ENCODE data around the gene RAB25. TPM values are rescaled to one million over a fixed set of nuclear protein-coding genes. Genes with fewer than 3 reads are reported as not detected.

The RAB25 gene
- polyA plus RNA-seq (2011; rRNA removed) (0.11 TPM in 1 of 2 replicates, not detected in the other), polyA plus RNA-seq (2017; fragmentation: RNase III; extraction: RNeasy Plus Mini Kit Qiagen cat#74134 plus additional on column Dnase treatment) (not detected in 3 replicates), polyA minus RNA-seq (2011; rRNA and poly(A)+ RNA removed) (not detected in 2 replicates)
- 0.10 and 0.34 TPM in 2 replicates for polyA plus RNA-seq (2012; cell fraction: cytosol; rRNA removed)
- polyA plus RNA-seq (2012; cell fraction: nucleus; rRNA removed): 0.40 and 0.49 TPM in 2 replicates

GRCh38 chr1:156060937-156061636 lies at the start of gene RAB25:
RAB25 (plus strand) TSS chr1:156061160; CDS start chr1:156061401, 241 bp downstream.
- H3K9me3 ChIP-seq: no peaks in the 10 kb centered on the region
- H3K4me1 ChIP-seq: no peaks in the 10 kb centered on the region
- POLR2A ChIA-PET: no interaction called here
- no peak within 1 kb of the TSS for H3K27ac ChIP-seq
- ATAC-seq (no peak), FAIRE-seq (no peak), DNase-seq (ENCODE audit: low read depth in 1 of 2, low spot score in 1 of 2) (no peak)
- no peak within 1 kb of the TSS for H3K4me2 ChIP-seq
- CTCF ChIA-PET: interaction anchor here (0.8 to 2.5 kb wide), 6 partner anchors 15 to 164 kb away, joined by 3 to 7 read pairs (median 3); no protein-coding TSS in a partner anchor
- no peak for TF ChIP-seq ATOH8 (CRISPR knock-in tag; IDR thresholded peaks at IDR 0.05; ENCODE audit: low read depth)
- TF ChIP-seq, protein P1, sequence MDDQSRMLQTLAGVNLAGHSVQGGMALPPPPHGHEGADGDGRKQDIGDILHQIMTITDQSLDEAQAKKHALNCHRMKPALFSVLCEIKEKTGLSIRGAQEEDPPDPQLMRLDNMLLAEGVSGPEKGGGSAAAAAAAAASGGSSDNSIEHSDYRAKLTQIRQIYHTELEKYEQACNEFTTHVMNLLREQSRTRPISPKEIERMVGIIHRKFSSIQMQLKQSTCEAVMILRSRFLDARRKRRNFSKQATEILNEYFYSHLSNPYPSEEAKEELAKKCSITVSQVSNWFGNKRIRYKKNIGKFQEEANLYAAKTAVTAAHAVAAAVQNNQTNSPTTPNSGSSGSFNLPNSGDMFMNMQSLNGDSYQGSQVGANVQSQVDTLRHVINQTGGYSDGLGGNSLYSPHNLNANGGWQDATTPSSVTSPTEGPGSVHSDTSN (IDR thresholded peaks at IDR 0.05): no peak
- TF ChIP-seq FOXS1 (CRISPR knock-in tag; IDR thresholded peaks at IDR 0.05): no peak
- TF ChIP-seq ZSCAN20 (CRISPR knock-in tag; IDR thresholded peaks at IDR 0.05): no peak
- H3K4me3 ChIP-seq: no peak within 1 kb of the TSS
- 84% methylated on average over 11 of the region's 11 CpGs for WGBS (ENCODE audit: missing lambda C conversion rate)

- H3K4me2 ChIP-seq: no peak overlapping the region
- no peak for TF ChIP-seq MYC (IDR thresholded peaks at IDR 0.05; ENCODE audit: borderline replicate concordance, low read length)
- no peak for TF ChIP-seq TP53 (CRISPR knock-in tag; IDR thresholded peaks at IDR 0.05)
- TF ChIP-seq HDAC2 (IDR thresholded peaks at IDR 0.05): no peak
- TF ChIP-seq JUN (IDR thresholded peaks at IDR 0.05): no peak
- TF ChIP-seq, protein P2, sequence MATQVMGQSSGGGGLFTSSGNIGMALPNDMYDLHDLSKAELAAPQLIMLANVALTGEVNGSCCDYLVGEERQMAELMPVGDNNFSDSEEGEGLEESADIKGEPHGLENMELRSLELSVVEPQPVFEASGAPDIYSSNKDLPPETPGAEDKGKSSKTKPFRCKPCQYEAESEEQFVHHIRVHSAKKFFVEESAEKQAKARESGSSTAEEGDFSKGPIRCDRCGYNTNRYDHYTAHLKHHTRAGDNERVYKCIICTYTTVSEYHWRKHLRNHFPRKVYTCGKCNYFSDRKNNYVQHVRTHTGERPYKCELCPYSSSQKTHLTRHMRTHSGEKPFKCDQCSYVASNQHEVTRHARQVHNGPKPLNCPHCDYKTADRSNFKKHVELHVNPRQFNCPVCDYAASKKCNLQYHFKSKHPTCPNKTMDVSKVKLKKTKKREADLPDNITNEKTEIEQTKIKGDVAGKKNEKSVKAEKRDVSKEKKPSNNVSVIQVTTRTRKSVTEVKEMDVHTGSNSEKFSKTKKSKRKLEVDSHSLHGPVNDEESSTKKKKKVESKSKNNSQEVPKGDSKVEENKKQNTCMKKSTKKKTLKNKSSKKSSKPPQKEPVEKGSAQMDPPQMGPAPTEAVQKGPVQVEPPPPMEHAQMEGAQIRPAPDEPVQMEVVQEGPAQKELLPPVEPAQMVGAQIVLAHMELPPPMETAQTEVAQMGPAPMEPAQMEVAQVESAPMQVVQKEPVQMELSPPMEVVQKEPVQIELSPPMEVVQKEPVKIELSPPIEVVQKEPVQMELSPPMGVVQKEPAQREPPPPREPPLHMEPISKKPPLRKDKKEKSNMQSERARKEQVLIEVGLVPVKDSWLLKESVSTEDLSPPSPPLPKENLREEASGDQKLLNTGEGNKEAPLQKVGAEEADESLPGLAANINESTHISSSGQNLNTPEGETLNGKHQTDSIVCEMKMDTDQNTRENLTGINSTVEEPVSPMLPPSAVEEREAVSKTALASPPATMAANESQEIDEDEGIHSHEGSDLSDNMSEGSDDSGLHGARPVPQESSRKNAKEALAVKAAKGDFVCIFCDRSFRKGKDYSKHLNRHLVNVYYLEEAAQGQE (IDR thresholded peaks at IDR 0.05): no peak
- TF ChIP-seq, protein P3, sequence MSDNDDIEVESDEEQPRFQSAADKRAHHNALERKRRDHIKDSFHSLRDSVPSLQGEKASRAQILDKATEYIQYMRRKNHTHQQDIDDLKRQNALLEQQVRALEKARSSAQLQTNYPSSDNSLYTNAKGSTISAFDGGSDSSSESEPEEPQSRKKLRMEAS (IDR thresholded peaks at IDR 0.05): no peak
- TF ChIP-seq GATA3 (IDR thresholded peaks at IDR 0.05; ENCODE audit: borderline replicate concordance): no peak
- no peak for TF ChIP-seq MAZ (IDR thresholded peaks at IDR 0.05; ENCODE audit: borderline replicate concordance, low read depth, low read length)
- TF ChIP-seq RAD21 (conservative IDR thresholded peaks at IDR 0.05 in 1 of 2, IDR thresholded peaks at IDR 0.05 in 1 of 2): no peak
- TF ChIP-seq RARB (CRISPR knock-in tag; IDR thresholded peaks at IDR 0.05): no peak
- no peak for TF ChIP-seq CHD2 (IDR thresholded peaks at IDR 0.05; ENCODE audit: low read length, partially characterized antibody)
- no peak for TF ChIP-seq ZC3H11A (IDR thresholded peaks at IDR 0.05)
- TF ChIP-seq NFE2L2 (conservative IDR thresholded peaks at IDR 0.05; ENCODE audit: low read length): no peak
- TF ChIP-seq CEBPB (IDR thresholded peaks at IDR 0.05): no peak
- TF ChIP-seq, protein P1 (IDR thresholded peaks at IDR 0.05): no peak
- TF ChIP-seq FOSL2 (IDR thresholded peaks at IDR 0.05): no peak
- TF ChIP-seq FOSL2 (CRISPR knock-in tag; IDR thresholded peaks at IDR 0.05): no peak
- TF ChIP-seq ATOH8 (CRISPR knock-in tag; IDR thresholded peaks at IDR 0.05; ENCODE audit: low read depth): no peak
- TF ChIP-seq JUNB (IDR thresholded peaks at IDR 0.05): no peak
- no peak for TF ChIP-seq RCOR1 (IDR thresholded peaks at IDR 0.05; ENCODE audit: low read depth, low read length)
- no peak for TF ChIP-seq EHF (CRISPR knock-in tag; IDR thresholded peaks at IDR 0.05)
- peak; percentile 32 to 45; a peak in 3 of 6 replicates for ATAC-seq
- CTCF ChIA-PET: interaction anchor here (0.8 to 0.9 kb wide), 2 partner anchors 22 to 74 kb away, joined by 3 to 4 read pairs; no protein-coding TSS in a partner anchor
- 82% methylated on average over 4 of the region's 4 CpGs for WGBS (ENCODE audit: missing lambda C conversion rate)
- no peak for DNase-seq (ENCODE audit: low read depth in 1 of 2, low spot score in 1 of 2)
- POLR2A ChIA-PET: no interaction called here
- FAIRE-seq: no peak
- no peak overlapping the region for H3K27ac ChIP-seq
- no peak overlapping the region for H3K4me3 ChIP-seq
- no peaks in the 10 kb centered on the region for H3K9me3 ChIP-seq
- peaks cover 7% of the 10 kb centered on the region; the same call in 2 of the 3 replicates for H3K4me1 ChIP-seq
These were observed 48.7 kb upstream of the RAB25 start for GRCh38 chr1:156012051-156012817.
